Left renal cortex interstitium (tissue), 4 donors: Measurements from ENCODE around the gene PDZD7. TPM values are rescaled to one million over a fixed set of nuclear protein-coding genes. Genes with fewer than 3 reads are reported as not detected.
A peak's percentile ranks its signal among the peaks of the same experiment; 100 is the strongest.
"Not testable (repeated sequence)": the region's sequence is repeated elsewhere in the genome, so short reads cannot be mapped to it uniquely, and the experiment has no call there.

ENCODE experiments used
- DNase-seq, 4 donors: peaks; one replicate each; pipeline ENCODE4 v3.0.0-alpha.2; 2013; ENCODE audit warnings: low read depth in 4 of 4, low spot score in 2 of 4, missing footprints in 1 of 4
- polyA plus RNA-seq, 4 donors: library from polyadenylated mRNA; unstranded; fragments of 120-200 nt; gene quantifications; one replicate each; pipeline ENCODE4 v1.2.1, GENCODE V29; 2013; ENCODE audit not compliant: insufficient read length in 4 of 4

Gene PDZD7
- polyA plus RNA-seq, 4 donors, result 1.8 to 4.6 (median 3.1) TPM

DNA sequence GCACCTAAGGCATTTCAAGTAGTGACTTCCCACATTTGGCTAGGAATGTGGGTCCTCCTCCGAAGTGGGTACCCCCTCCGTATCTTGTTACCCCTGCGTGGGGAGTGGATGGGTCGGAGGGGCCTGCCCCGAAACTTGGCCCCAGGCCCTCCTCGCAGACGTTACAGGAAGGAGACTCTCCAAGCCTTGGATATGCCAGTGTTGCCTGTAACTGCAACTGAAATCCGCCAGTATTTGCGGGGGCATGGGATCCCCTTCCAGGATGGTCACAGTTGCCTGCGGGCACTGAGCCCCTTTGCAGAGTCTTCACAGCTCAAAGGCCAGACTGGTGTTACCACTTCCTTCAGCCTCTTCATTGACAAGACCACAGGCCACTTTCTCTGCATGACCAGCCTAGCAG lies 42.8 kb downstream of the PDZD7 start:
- DNase-seq, result no peak

- DNase-seq, result no peak
Measured at GRCh38 chr10:100987685-100988049, 43.3 kb downstream of the PDZD7 start.

DNA sequence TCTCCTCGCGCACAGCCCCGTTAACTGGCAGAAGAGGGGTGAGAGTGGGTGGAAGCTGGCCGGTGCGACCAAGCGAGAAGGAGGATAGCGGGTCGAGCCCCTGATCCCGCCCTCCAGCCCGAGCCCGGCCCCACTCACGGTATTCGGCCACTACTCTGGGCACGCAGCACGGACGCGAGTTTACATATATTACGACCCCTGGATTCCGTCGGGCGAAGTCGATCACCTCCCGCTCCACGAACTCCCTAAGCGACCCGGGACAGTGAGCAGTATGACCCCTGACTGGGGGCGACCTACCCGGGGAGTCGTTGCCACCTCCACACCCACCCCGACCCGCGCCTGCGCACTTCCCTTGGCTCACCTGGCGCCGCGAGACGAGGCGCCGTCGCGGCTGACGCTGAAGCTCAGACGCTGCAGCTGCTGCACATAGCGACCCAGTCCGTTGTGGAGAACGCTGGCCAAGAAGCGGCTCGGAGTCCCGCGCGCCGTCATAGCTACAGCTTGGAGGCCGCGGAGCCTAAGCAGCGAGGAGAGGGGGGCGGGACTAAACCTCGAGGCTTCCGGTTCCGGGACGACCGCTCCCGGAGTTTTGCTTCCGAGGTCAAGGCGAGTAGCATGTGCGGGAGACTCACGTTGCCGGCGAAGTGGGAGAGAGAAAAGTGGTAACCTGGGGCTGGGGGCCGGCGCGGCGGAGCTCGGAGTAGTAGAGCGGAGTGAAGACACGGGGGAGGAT lies 43.8 kb downstream of the PDZD7 start, which contains the start of the genes MRPL43 and TWNK:
MRPL43 (minus strand) TSS at position 546 of the 733 bp plus-strand sequence; CDS start at position 492, 54 bp downstream.
TWNK (plus strand) TSS at position 592 of the 733 bp plus-strand sequence. CDS start 668 bp downstream, outside the sequence.
- DNase-seq, result peak in 2 of 4 donors; percentile 72 to 75

DNA sequence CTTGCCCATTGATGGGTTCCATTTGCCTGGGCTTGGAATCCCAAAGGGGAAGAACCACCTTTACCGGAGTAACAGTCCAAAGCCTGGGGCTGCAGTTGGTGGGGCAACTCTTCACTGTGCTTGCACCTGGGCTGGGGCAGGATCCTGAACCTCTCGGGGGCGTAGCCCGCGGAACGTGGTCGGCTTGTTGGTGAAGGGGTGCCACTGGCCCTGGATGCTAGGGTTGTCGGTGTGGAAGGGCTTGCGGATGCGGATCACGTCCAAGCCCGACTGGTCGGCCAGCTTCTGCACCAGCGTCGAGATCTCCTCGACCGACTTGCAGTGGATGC lies 44.3 kb downstream of the PDZD7 start:
- no peak for DNase-seq

- no peak for DNase-seq
Measured at GRCh38 chr10:100985336-100985735, 45.6 kb downstream of the PDZD7 start.

DNA sequence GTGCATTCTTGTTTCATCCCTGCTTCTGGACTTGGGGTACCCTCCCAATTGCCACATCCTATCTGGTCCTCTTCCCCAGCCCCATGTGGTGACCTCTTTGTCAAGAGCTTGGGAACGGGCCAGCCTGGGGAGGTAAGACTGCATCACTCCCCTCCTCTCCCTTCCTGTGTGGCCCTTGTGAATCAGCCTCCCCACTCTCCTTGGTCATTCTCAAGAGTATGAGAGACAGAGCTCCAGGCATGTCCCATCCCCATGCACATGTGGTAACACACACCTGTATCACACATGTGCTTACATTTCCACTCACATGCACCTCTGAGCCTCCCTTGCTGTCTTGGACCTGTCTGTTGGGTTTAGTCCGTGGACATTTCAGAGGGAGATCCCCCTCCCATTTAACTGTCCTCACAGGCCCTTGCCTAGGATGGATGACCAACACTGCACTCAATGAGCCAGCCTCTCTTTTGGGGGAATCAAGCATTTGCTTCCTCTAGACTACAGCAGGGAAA lies 46.2 kb downstream of the PDZD7 start:
- no peak for DNase-seq

DNA sequence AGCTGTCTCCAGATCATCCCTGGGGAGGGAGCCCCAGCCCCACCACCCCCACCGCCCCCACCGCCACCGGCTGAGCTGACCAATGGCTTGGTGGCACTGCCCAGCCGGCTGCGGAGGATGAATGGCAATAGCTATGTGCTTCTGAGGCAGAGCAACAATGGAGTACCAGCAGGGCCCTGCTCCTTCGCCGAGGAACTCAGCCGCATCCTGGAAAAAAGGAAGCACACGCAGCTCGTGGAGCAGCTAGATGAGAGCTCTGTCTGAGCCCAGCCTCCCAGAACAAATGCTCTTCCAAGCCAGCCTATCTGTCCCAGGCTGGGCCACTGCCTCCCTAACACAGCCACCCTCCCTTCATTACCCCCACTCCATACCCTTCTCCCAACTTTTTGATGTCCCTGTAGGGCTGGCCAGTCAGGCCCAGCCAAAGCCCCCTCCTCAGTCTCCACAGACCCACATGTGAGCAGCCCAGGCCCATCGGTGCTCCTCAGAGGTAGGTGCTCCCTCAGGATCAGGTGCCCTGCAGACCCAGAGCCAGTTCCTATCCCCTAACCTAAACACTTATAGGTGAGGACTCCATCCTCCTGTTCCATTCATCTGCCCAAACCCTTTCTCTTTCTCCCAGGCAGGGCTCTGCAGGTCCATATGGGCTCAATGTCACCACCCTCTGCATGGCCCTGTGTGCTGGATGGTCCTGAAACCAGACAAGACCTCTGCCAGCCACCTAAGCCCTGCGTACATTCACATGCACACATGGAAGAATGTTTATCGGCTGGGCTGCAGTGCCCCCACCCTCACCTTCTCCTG lies 46.9 kb downstream of the PDZD7 start:
- no peak for DNase-seq

- DNase-seq, result no peak
Measured at GRCh38 chr10:100982916-100983830, 47.8 kb downstream of the PDZD7 start.

- no peak for DNase-seq
Measured at GRCh38 chr10:100981178-100981772, 49.7 kb downstream of the PDZD7 start.

- DNase-seq, result no peak
Measured at GRCh38 chr10:100980711-100981110, 50.2 kb downstream of the PDZD7 start.

GRCh38 chr10:100980311-100980710 lies 50.6 kb downstream of the PDZD7 start:
- DNase-seq, result no peak

DNA sequence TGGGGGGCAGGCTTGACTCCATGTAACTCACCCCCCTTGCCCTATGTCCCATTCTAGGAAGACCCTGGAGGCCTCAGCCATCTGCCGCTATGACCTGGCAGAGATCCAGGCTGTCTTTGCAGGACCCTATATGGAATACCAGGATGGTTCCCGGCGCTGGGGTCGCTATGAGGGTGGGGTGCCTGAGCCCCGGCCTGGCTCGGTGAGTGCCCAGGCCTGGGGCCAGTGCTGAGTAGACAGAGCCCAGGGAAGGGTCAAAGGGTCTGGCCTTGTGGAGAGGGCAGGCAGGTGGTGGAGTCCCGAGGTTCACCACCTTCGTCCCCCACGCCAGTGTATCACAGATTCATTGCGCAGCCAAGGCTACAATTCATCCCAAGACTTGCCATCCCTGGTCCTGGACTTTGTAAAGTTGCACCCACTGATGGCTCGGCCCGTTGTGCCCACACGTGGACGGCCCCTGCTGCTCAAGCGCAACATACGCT lies 51.1 kb downstream of the PDZD7 start:
- no peak for DNase-seq

- no peak for DNase-seq
Measured at GRCh38 chr10:100978901-100979195, 52.1 kb downstream of the PDZD7 start.

DNA sequence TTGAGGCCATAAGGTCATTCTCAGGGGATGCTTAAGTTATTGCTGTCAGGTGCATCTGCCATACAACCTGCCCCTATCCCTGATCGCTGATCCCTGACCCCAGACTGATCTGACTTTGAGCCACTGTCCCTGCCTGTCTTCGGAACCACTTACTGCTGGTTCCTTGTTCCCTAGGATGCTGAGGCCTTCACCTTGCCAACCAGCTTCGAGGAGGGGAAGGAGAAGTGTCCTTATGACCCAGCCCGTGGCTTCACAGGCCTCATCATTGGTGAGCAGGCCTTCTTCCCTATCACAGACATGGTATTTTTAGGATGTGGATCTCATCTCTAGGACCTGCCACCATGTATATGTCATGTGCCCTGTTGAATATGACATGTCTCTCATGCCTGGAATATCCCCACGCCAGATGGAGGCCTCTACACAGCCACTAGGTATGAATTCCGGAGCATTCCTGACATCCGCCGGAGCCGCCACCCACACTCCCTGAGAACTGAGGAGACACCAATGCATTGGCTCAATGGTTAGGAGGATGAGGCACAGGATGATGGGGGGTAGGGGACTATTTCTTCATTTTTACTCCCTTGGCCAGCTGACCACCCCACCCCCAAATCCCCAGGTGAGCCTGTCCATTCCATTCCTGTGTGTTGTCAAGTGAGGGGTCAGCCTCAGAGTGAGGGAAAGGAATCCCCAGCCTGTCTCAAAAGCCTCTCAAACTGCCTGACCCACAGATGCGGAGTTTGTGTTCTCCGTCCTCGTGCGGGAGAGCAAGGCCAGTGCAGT lies 52.6 kb downstream of the PDZD7 start:
- no peak for DNase-seq

GRCh38 chr10:100977436-100977835 lies 53.5 kb downstream of the PDZD7 start:
- DNase-seq, result no peak

GRCh38 chr10:100976906-100977305 lies 54.0 kb downstream of the PDZD7 start:
- no peak for DNase-seq

DNA sequence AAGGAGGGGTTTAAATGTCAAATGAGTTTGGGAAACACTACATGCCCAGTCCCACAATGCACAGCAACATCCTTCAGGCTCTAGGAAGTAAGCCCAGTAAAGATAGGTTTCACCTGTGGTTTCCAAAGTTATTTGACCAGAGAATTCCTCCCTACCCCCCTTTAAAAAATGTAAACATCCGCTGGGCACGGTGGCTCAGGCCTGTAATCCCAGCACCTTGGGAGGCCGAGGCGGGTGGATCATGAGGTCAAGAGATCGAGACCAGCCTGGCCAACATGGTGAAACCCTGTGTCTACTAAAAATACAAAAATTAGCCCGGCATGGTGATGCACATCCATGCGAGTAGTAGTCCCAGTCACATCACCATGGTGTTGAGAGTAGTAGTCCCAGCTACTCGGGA lies 55.5 kb downstream of the PDZD7 start:
- not testable (repeated sequence) for DNase-seq

DNA sequence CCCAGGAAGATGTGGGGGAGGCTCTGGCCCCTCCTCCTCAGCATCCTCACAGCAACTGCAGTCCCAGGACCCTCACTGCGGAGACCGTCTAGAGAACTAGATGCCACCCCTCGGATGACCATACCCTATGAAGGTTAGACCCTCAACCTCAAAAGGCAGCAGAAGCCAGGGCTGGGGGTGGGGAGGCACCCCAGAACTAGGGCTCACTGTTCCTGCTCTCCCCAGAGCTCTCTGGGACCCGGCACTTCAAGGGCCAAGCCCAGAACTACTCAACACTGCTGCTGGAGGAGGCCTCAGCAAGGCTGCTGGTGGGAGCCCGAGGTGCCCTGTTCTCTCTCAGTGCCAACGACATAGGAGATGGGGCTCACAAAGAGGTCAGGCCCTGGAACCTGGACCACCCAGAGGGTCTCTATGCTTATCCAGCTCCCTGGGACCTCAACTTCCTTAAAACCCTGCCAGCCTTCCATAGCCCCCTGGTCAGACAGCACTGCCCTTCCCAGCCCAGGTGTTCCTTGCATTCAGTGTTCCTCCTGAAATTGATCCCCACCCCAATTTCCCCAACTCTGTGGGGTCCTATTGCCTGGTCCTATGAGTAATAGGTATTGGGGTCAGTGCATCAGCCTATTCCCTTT lies 57.9 kb downstream of the PDZD7 start:
- DNase-seq, result no peak
